Measurements from ENCODE around the gene IQSEC1.

DNA sequence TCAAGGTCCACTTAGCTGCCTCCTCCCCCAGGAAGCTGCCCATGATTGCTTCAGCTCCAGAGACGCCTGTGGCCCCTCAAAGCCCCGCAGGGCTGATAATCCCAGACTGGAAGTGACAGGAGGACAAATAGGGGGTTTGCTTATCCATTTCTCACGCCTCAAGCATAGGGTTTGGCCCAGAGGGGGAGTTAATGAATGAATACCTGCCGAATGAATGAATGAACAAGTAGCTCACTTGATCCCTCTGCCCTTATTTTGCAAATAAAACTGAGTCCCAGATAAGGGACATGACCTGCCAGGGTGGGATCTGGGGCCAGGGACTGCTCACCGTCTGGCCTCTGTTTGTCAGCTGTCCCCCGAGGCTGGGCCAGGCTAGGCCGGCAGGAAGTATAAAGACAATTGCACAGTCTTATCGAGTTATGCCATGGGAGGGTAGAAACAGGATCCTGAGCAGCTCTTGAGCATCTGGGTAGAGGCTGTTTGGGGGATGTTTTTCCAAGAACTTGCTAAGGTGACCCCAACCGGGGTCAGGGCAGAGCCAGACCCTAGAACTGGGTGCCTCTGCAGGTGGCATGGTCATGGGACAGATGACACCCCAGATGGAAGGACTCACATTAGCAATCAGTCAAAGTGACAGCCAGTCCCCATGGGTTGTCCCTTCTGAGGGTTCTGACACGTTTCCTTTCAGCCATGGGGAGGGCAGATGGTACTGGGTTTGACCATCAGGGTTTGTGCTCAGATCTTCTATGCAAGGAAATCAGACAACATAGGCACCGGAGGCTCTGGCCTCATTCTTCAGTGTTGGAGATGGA, 45.0 kb downstream of the IQSEC1 start:
- no peak for TF ChIP-seq PAX5 (IDR thresholded peaks at IDR 0.05; ENCODE audit: insufficient read depth, low read length, severe bottlenecking)
- TF ChIP-seq POLR2A (IDR thresholded peaks at IDR 0.05; ENCODE audit: low read depth, low read length) = no peak
- TF ChIP-seq POLR2AphosphoS5 (IDR thresholded peaks at IDR 0.05; ENCODE audit: low read depth, low read length) = no peak
- no peak for TF ChIP-seq SPI1 (IDR thresholded peaks at IDR 0.05; ENCODE audit: low read depth, low read length)
- TF ChIP-seq POU2F2 (IDR thresholded peaks at IDR 0.05; ENCODE audit: low read depth, low read length) = no peak
- no peak for TF ChIP-seq TAF1 (IDR thresholded peaks at IDR 0.05; ENCODE audit: low read depth, low read length)
